Keratinocyte (primary cell): ENCODE results near the gene LPAR6. TPM values are rescaled to one million over a fixed set of nuclear protein-coding genes. Genes with fewer than 3 reads are reported as not detected.

ENCODE experiments used
- DNase-seq: peaks from one replicate; pipeline ENCODE4 v3.0.0-alpha.2; 2011; ENCODE audit warnings: low read depth, missing footprints, low spot score
- FAIRE-seq: peaks from 2 replicates; lab custom pipeline; 2011; peaks lifted over from hg19 to GRCh38; lab: Jason Lieb, UNC
- H2AFZ ChIP-seq: 2 replicates; pipeline ENCODE4 v1.6.0; 2012; ENCODE audit warnings: low read length, control low read depth, inconsistent platforms; ENCODE audit not compliant: control insufficient read depth
- H3K27ac ChIP-seq: 2 replicates; pipeline ENCODE4 v1.5.1; 2011; ENCODE audit warnings: low read length; ENCODE audit not compliant: control insufficient read depth, insufficient read depth
- H3K27me3 ChIP-seq: 3 replicates; pipeline ENCODE4 v1.6.0; 2011; ENCODE audit warnings: low read length; ENCODE audit not compliant: control insufficient read depth, insufficient read depth; ENCODE audit errors: extremely low read depth
- H3K36me3 ChIP-seq, 2 experiments: 2 replicates in 1 of 2; 3 replicates in 1 of 2; pipeline ENCODE4 v1.5.1; 2011; ENCODE audit warnings: low read length in 2 of 2, mild to moderate bottlenecking in 1 of 2; ENCODE audit not compliant: control insufficient read depth in 2 of 2, insufficient read depth in 2 of 2; ENCODE audit errors: extremely low read depth in 1 of 2
- H3K4me1 ChIP-seq: 3 replicates; pipeline ENCODE4 v1.5.1; 2011; ENCODE audit warnings: low read length; ENCODE audit not compliant: control insufficient read depth, insufficient read depth; ENCODE audit errors: extremely low read depth
- H3K4me2 ChIP-seq: 3 replicates; pipeline ENCODE4 v1.6.0; 2011; ENCODE audit warnings: low read depth, low read length; ENCODE audit not compliant: control insufficient read depth, insufficient read depth; ENCODE audit errors: extremely low read depth
- H3K4me3 ChIP-seq, 3 experiments: fragments of 200-600 bp in 1 of 3; sonication (generic) in 1 of 3; 2 replicates in 2 of 3; 3 replicates in 1 of 3; pipeline ENCODE4 v1.5.1; 2011 to 2016; ENCODE audit warnings: low read length in 3 of 3, mild to moderate bottlenecking in 3 of 3, control low read depth in 2 of 3, inconsistent platforms in 1 of 3, low read depth in 1 of 3, mixed read lengths in 1 of 3, mixed run types in 1 of 3, moderate library complexity in 1 of 3; ENCODE audit not compliant: control insufficient read depth in 2 of 3, insufficient read depth in 2 of 3; ENCODE audit errors: extremely low read depth in 1 of 3
- H3K79me2 ChIP-seq: 2 replicates; pipeline ENCODE4 v1.6.0; 2012; ENCODE audit warnings: low read length; ENCODE audit not compliant: control insufficient read depth, insufficient read depth
- H3K9ac ChIP-seq: 3 replicates; pipeline ENCODE4 v1.6.0; 2011; ENCODE audit warnings: low read length; ENCODE audit not compliant: control insufficient read depth, insufficient read depth; ENCODE audit errors: extremely low read depth
- H3K9me1 ChIP-seq: 3 replicates; pipeline ENCODE4 v1.6.0; 2011; ENCODE audit warnings: low read length; ENCODE audit not compliant: control insufficient read depth, insufficient read depth; ENCODE audit errors: extremely low read depth
- H3K9me3 ChIP-seq: 2 replicates; pipeline ENCODE4 v1.5.1; 2012; ENCODE audit warnings: low read depth, low read length; ENCODE audit not compliant: control insufficient read depth
- H4K20me1 ChIP-seq: 3 replicates; pipeline ENCODE4 v1.6.0; 2011; ENCODE audit warnings: low read length; ENCODE audit not compliant: control insufficient read depth, insufficient read depth; ENCODE audit errors: extremely low read depth
- EZH2 ChIP-seq: IDR thresholded peaks from one replicate; pipeline ENCODE4 v1.6.1; 2012; ENCODE audit warnings: inconsistent platforms, mild to moderate bottlenecking, low read length, moderate library complexity
- dilution Hi-C: fragments of 300-500 bp; cut with MboI; formaldehyde crosslinking; loops from one replicate; pipeline ENCODE4 v1.7.0; 2020; ENCODE audit warnings: low sequenced_read_pairs; ENCODE audit not compliant: extremely low pct_ligation_motif_present
- polyA plus RNA-seq, 5 experiments: library from polyadenylated mRNA; depleted of rRNA in 3 of 5; stranded (reverse) in 3 of 5; stranded (forward) in 1 of 5; unstranded in 1 of 5; fragments of >200 nt; gene quantifications; 1 replicate in 1 of 5; 2 replicates in 3 of 5; 3 replicates in 1 of 5; pipeline versions ENCODE4 v1.2.1 to v1.2.3, GENCODE V29; 2011 to 2012; ENCODE audit warnings: missing spikeins in 2 of 5, low read depth in 1 of 5, low replicate concordance in 1 of 5
- TF ChIP-seq, protein P1 (sequence below), 3 experiments: IDR thresholded peaks in 1 of 3; conservative IDR thresholded peaks in 1 of 3; optimal IDR thresholded peaks in 1 of 3; 2 replicates in 2 of 3; 3 replicates in 1 of 3; pipeline versions ENCODE3 to v1.5.1; 2011; ENCODE audit warnings: low read length in 3 of 3, mild to moderate bottlenecking in 3 of 3, moderate library complexity in 2 of 3, control low read depth in 1 of 3, inconsistent platforms in 1 of 3; ENCODE audit not compliant: insufficient read depth in 2 of 3; ENCODE audit errors: extremely low read depth in 1 of 3

The LPAR6 gene
- polyA plus RNA-seq, 1 donor (not counting 4 experiments of a cell fraction or from before 2014, with no cell fraction given): 20.0 TPM

DNA sequence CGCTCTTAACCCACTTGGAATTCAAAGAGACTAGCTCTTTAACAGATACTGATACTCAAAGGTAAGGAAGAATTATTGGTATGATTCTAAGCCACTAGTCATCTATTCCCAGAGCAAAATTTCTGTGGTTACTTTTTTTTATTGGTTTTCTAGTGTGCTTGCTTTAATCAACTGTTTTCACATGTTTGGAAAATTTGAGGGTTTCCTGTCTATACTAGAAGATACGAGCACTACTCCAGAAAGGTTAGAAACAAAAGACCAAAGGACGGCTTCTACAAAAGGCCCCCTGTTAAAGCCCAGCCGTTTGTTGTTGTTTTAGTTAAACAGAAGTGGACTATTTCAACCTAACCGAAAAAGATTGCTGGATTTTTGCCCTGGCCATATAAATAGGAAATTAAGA, 18.5 kb upstream of the LPAR6 start:
- Histone ChIP-seq H3K36me3 (no peaks in the 10 kb centered on the region), H3K27me3 (no peaks in the 10 kb centered on the region), H3K9ac (no peak overlapping the region), H4K20me1 (no peaks in the 10 kb centered on the region), H3K4me2 (no peak overlapping the region), H3K4me1 (peaks cover 5% of the 10 kb centered on the region), H3K9me3 (peaks cover 4% of the 10 kb centered on the region), H3K27ac (no peak overlapping the region), H3K79me2 (no peaks in the 10 kb centered on the region), H3K4me3 (no peak overlapping the region), H2AFZ (no peak overlapping the region), H3K9me1 (no peaks in the 10 kb centered on the region)
- FAIRE-seq (no peak), DNase-seq (no peak)
- dilution Hi-C loops: no loop called here
- TF ChIP-seq, protein P1, sequence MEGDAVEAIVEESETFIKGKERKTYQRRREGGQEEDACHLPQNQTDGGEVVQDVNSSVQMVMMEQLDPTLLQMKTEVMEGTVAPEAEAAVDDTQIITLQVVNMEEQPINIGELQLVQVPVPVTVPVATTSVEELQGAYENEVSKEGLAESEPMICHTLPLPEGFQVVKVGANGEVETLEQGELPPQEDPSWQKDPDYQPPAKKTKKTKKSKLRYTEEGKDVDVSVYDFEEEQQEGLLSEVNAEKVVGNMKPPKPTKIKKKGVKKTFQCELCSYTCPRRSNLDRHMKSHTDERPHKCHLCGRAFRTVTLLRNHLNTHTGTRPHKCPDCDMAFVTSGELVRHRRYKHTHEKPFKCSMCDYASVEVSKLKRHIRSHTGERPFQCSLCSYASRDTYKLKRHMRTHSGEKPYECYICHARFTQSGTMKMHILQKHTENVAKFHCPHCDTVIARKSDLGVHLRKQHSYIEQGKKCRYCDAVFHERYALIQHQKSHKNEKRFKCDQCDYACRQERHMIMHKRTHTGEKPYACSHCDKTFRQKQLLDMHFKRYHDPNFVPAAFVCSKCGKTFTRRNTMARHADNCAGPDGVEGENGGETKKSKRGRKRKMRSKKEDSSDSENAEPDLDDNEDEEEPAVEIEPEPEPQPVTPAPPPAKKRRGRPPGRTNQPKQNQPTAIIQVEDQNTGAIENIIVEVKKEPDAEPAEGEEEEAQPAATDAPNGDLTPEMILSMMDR (optimal IDR thresholded peaks at IDR 0.05 in 1 of 3, IDR thresholded peaks at IDR 0.05 in 1 of 3, conservative IDR thresholded peaks at IDR 0.05 in 1 of 3; ENCODE audit: extremely low read depth in 1 of 3, insufficient read depth in 2 of 3, low read length in 3 of 3): no peak
- TF ChIP-seq EZH2: no peak

DNA sequence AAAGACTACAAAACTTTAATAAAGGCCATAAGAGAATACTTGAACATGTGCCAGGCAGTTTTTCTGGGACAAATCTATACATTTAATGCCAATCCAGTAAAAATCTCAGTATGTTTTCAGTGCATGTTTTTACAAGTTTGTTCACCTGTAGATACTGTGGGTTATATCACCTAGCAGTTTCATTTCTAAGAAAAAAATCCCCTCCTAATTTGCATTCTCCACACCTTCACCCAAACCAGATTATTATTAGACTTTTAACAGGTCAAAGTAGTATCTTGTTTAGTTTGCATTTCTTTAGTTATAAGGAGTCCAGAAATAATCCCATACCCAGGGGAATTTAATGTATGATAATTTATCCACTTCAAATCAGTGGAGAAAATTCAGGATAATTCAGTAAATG, 17.0 kb upstream of the LPAR6 start:
- no peak for FAIRE-seq
- no peaks in the 10 kb centered on the region for H4K20me1 ChIP-seq

More for the DNA sequence above, 17.0 kb upstream of the LPAR6 start:
- H3K9me1 ChIP-seq: no peaks in the 10 kb centered on the region
- no peaks in the 10 kb centered on the region for H3K36me3 ChIP-seq
- dilution Hi-C loops: no loop called here
- no peaks in the 10 kb centered on the region for H3K79me2 ChIP-seq
- H3K27ac ChIP-seq: no peak overlapping the region
- no peak overlapping the region for H3K9ac ChIP-seq
- no peaks in the 10 kb centered on the region for H3K27me3 ChIP-seq
- H2AFZ ChIP-seq: no peak overlapping the region
- no peak for TF ChIP-seq EZH2
- TF ChIP-seq, protein P1 (optimal IDR thresholded peaks at IDR 0.05 in 1 of 3, IDR thresholded peaks at IDR 0.05 in 1 of 3, conservative IDR thresholded peaks at IDR 0.05 in 1 of 3; ENCODE audit: extremely low read depth in 1 of 3, insufficient read depth in 2 of 3, low read length in 3 of 3): no peak
- H3K4me1 ChIP-seq: peaks cover 2% of the 10 kb centered on the region
- no peak overlapping the region for H3K4me3 ChIP-seq
- no peak for DNase-seq
- no peak overlapping the region for H3K4me2 ChIP-seq
- H3K9me3 ChIP-seq: peaks cover 4% of the 10 kb centered on the region
